ENCODE measurements around the gene APOA4. TPM values are rescaled to one million over a fixed set of nuclear protein-coding genes. Genes with fewer than 3 reads are reported as not detected.
A peak's percentile ranks its signal among the peaks of the same experiment; 100 is the strongest.

The APOA4 gene
- total RNA-seq, 1 experiment from 2014 or later, result not detected

DNA sequence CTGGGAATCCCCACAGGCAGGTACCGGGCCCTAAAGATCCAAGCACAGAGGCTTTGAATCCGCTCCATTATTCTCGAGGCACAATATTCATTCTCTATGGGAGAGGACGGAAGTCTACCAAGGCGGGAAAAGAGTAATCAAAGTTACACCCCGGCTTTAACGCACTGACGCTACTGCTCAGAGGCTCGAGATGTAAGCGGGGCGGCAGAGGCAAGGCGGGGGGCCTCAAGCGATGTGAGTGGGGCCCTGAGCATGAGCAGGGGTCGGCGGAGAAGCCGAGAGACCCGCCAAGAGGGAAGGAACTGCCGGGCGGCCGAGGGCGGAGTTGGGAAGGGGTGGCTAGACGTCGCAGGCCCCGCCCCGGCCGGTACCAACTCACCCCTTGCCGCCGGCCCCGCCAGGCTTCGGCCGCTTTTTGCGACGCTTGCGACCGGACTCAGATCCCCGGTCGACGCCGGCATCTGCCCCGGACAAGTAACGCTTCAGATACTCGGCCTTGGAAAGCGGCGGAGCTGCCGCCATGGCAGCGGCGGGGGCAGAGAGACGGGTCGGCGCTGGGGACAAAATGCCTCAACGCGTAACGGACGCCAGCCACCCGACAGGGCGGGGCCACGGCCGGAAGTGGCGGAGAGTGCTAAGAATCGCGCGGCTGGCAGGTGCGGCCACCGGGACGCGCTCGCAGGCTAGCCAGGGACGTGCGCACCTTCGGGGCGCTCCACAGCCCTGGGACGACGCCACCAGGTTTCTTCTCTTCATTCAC lies 50.5 kb downstream of the APOA4 start, which contains the start of gene BUD13:
BUD13 (minus strand) TSS at position 545 of the 760 bp plus-strand sequence; CDS start at position 522, 23 bp downstream.
- in situ Hi-C loops (cut with HindIII; ENCODE audit: low pct_unique_long_range_greater_than_20kb, low sequenced_read_pairs), result no loop called here
- DNase-seq (ENCODE audit: low read depth, low spot score), result peak; percentile 77

DNA sequence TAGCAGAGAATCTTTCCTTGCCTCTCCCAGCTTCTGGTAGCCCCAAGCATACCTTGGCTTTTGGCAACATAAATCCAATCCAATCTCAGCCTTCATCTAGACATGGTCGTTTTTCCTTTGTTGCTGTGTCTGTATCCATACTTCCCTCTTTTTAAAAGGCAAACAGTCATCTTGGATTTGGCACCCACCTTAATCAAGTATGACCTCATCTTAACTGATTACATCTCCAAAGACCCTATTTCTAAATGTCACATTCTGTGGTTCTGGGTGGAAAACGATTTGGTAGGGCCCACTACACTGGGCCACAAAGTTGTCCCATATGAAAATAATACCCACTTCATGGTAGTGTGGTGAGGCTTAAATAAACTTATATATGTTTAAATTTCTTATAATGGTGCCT lies 51.2 kb downstream of the APOA4 start:
- DNase-seq (ENCODE audit: low read depth, low spot score), result no peak
- in situ Hi-C loops (cut with HindIII; ENCODE audit: low pct_unique_long_range_greater_than_20kb, low sequenced_read_pairs), result no loop called here

Other genes starting within 250 kb of the APOA4 start
- gene BUD13, start 50.3 kb downstream of the APOA4 start, total RNA-seq (2014; rRNA removed; shearing (Covaris generic)), result 11.7 and 14.3 TPM in 2 replicates
- gene ZPR1, start 35.3 kb downstream of the APOA4 start, total RNA-seq (2014; rRNA removed; shearing (Covaris generic)), result 70.7 and 71.9 TPM in 2 replicates
- gene APOA5, start 31.4 kb downstream of the APOA4 start, total RNA-seq (2014; rRNA removed; shearing (Covaris generic)), result not detected in 2 replicates
- gene APOC3, start 6.6 kb upstream of the APOA4 start, total RNA-seq (2014; rRNA removed; shearing (Covaris generic)), result not detected in 2 replicates
- not detected in 2 replicates for gene APOA1, start 14.3 kb upstream of the APOA4 start, total RNA-seq (2014; rRNA removed; shearing (Covaris generic))